SU-DHL-6 (cell line): ENCODE data around the gene TFPT.

Experiments used
- H2AFZ ChIP-seq: fragments of 200-600 bp; sonication (generic); 2 replicates; pipeline ENCODE4 v1.6.1; 2014; ENCODE audit warnings: low read depth, mild to moderate bottlenecking, moderate library complexity, mixed read lengths, antibody characterized with exemption, low read length; ENCODE audit not compliant: severe bottlenecking
- H3F3A ChIP-seq: fragments of 200-600 bp; shearing (Covaris generic); 2 replicates; pipeline ENCODE4 v1.6.0; 2016; ENCODE audit warnings: antibody characterized with exemption, mild to moderate bottlenecking; ENCODE audit not compliant: insufficient read depth
- H3K27ac ChIP-seq: fragments of 200-600 bp; sonication (generic); 2 replicates; pipeline ENCODE4 v1.5.1; 2016; ENCODE audit warnings: low read depth, mild to moderate bottlenecking, low read length, moderate library complexity, mixed read lengths
- H3K27me3 ChIP-seq: fragments of 200-600 bp; sonication (generic), shearing (Covaris generic); 2 replicates; pipeline ENCODE4 v1.6.0; 2014; ENCODE audit warnings: mild to moderate bottlenecking, low read length
- H3K36me3 ChIP-seq: fragments of 200-600 bp; sonication (generic); 2 replicates; pipeline ENCODE4 v1.6.1; 2014; ENCODE audit warnings: mild to moderate bottlenecking, low read length, mixed read lengths
- H3K4me2 ChIP-seq: fragments of 300-600, 200-600 bp; shearing (Covaris generic), sonication (generic); 2 replicates; pipeline ENCODE4 v1.6.0; 2014; ENCODE audit warnings: low read length, low read depth, mild to moderate bottlenecking; ENCODE audit not compliant: poor library complexity, severe bottlenecking
- H3K4me3 ChIP-seq: fragments of 200-600 bp; sonication (generic); 2 replicates; pipeline ENCODE4 v1.5.1; 2014; ENCODE audit warnings: antibody characterized with exemption, low read length, mild to moderate bottlenecking, mixed read lengths; ENCODE audit not compliant: insufficient read depth, poor library complexity, severe bottlenecking
- H3K79me2 ChIP-seq: fragments of 200-600 bp; sonication (generic); 2 replicates; pipeline ENCODE4 v1.6.1; 2014; ENCODE audit warnings: mild to moderate bottlenecking, low read length, moderate library complexity; ENCODE audit not compliant: insufficient read depth
- H3K9ac ChIP-seq: fragments of 200-600 bp; sonication (generic); 2 replicates; pipeline ENCODE4 v1.7.0; 2014; ENCODE audit warnings: mild to moderate bottlenecking, low read length
- H3K9me2 ChIP-seq: fragments of 200-600 bp; sonication (generic); replicated peaks from 2 replicates; pipeline ENCODE4 v1.6.1; 2014; ENCODE audit warnings: low read length; ENCODE audit not compliant: insufficient read depth
- H3K9me3 ChIP-seq: fragments of 200-600 bp; sonication (generic); 2 replicates; pipeline ENCODE4 v1.6.1; 2014; ENCODE audit warnings: low read length, mixed read lengths; ENCODE audit not compliant: insufficient read depth
- H4K20me1 ChIP-seq: fragments of 200-600 bp; sonication (generic); 2 replicates; pipeline ENCODE4 v1.6.1; 2014; ENCODE audit warnings: low read depth, mild to moderate bottlenecking, antibody characterized with exemption, low read length, moderate library complexity, mixed read lengths
- EZH2phosphoT487 ChIP-seq: fragments of 200-600 bp; sonication (generic), shearing (Covaris generic); conservative IDR thresholded peaks from 2 replicates; pipeline ENCODE4 v1.6.1; 2018; ENCODE audit warnings: mild to moderate bottlenecking, antibody characterized with exemption, low read length, moderate library complexity, mixed read lengths
- TF ChIP-seq, protein P1 (sequence below): fragments of 200-600 bp; sonication (generic); IDR thresholded peaks from one replicate; pipeline ENCODE4 v1.5.1; 2017; ENCODE audit warnings: antibody characterized with exemption, mild to moderate bottlenecking, low read length, moderate library complexity; ENCODE audit not compliant: insufficient read depth, poor library complexity, severe bottlenecking

TFPT gene

DNA sequence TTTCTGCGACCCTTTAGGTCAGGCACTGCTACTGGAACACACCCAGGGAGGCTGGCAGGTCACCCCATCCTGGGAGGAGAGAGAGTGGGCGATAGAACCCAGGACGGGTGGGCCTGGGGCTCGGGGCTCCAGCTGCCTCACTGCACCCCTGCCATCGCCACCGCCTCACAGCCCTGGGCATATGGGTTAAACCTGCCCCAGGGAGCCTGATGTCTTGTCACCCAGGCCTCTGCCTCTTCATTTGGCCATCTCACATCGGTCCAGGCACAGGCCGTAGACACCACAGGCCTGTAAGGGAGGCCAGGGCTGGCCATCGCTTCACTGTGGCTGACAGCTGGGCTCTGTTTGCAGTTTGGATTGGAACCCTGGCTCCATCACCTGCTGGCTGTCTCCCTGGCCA is 10.3 kb upstream of the TFPT start:
- H3K27me3 ChIP-seq: no peaks in the 10 kb centered on the region
- no peaks in the 10 kb centered on the region for H3K36me3 ChIP-seq
- no peaks in the 10 kb centered on the region for H3K9me2 ChIP-seq
- H2AFZ ChIP-seq: no peak overlapping the region
- no peaks in the 10 kb centered on the region for H3K79me2 ChIP-seq
- TF ChIP-seq, protein P1, sequence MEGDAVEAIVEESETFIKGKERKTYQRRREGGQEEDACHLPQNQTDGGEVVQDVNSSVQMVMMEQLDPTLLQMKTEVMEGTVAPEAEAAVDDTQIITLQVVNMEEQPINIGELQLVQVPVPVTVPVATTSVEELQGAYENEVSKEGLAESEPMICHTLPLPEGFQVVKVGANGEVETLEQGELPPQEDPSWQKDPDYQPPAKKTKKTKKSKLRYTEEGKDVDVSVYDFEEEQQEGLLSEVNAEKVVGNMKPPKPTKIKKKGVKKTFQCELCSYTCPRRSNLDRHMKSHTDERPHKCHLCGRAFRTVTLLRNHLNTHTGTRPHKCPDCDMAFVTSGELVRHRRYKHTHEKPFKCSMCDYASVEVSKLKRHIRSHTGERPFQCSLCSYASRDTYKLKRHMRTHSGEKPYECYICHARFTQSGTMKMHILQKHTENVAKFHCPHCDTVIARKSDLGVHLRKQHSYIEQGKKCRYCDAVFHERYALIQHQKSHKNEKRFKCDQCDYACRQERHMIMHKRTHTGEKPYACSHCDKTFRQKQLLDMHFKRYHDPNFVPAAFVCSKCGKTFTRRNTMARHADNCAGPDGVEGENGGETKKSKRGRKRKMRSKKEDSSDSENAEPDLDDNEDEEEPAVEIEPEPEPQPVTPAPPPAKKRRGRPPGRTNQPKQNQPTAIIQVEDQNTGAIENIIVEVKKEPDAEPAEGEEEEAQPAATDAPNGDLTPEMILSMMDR: no peak
- no peak for TF ChIP-seq EZH2phosphoT487
- no peaks in the 10 kb centered on the region for H3K9me3 ChIP-seq
- no peak overlapping the region for H3K4me3 ChIP-seq
- H4K20me1 ChIP-seq: no peaks in the 10 kb centered on the region
- H3K9ac ChIP-seq: no peak overlapping the region
- no peak overlapping the region for H3K4me2 ChIP-seq
- H3F3A ChIP-seq: no peaks in the 10 kb centered on the region
- H3K27ac ChIP-seq: no peak overlapping the region

DNA sequence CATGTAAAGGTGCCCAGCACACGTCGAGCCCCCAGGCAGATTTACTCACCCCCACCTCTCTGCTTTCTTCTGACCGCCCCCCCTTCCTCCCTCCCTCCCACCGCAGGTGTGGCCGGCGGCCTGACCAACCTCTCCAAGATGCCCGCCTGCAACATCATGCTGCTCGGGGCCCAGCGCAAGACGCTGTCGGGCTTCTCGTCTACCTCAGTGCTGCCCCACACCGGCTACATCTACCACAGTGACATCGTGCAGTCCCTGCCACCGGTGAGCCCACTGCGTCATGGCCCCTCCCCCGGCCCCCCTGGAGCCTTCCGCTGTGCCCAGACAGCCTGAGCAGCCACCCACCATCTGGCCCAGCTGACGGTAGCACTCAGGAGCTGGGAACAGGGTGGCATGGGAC is 8.9 kb upstream of the TFPT start:
- H3K36me3 ChIP-seq: no peaks in the 10 kb centered on the region

GRCh38 chr19:54123682-54124081 is 8.2 kb upstream of the TFPT start:
- H3K9me3 ChIP-seq: no peaks in the 10 kb centered on the region
- H4K20me1 ChIP-seq: no peaks in the 10 kb centered on the region
- H3K79me2 ChIP-seq: no peaks in the 10 kb centered on the region
- H3K36me3 ChIP-seq: no peaks in the 10 kb centered on the region
- no peak overlapping the region for H3K4me3 ChIP-seq
- no peaks in the 10 kb centered on the region for H3K9me2 ChIP-seq
- no peak for TF ChIP-seq EZH2phosphoT487
- TF ChIP-seq, protein P1: no peak
- no peaks in the 10 kb centered on the region for H3F3A ChIP-seq
- no peak overlapping the region for H3K9ac ChIP-seq
- H3K27ac ChIP-seq: no peak overlapping the region
- H2AFZ ChIP-seq: no peak overlapping the region
- no peak overlapping the region for H3K4me2 ChIP-seq
- no peaks in the 10 kb centered on the region for H3K27me3 ChIP-seq

More for the DNA sequence above, 8.9 kb upstream of the TFPT start:
- H4K20me1 ChIP-seq: no peaks in the 10 kb centered on the region
- H3F3A ChIP-seq: no peaks in the 10 kb centered on the region
- no peaks in the 10 kb centered on the region for H3K9me3 ChIP-seq
- no peak for TF ChIP-seq EZH2phosphoT487
- TF ChIP-seq, protein P1: no peak
- H2AFZ ChIP-seq: no peak overlapping the region
- H3K4me2 ChIP-seq: no peak overlapping the region
- H3K27me3 ChIP-seq: no peaks in the 10 kb centered on the region
- H3K9ac ChIP-seq: no peak overlapping the region
- no peaks in the 10 kb centered on the region for H3K9me2 ChIP-seq
- H3K4me3 ChIP-seq: no peak overlapping the region
- H3K79me2 ChIP-seq: no peaks in the 10 kb centered on the region
- no peak overlapping the region for H3K27ac ChIP-seq
